ENCODE measurements around the gene PRKACA.
"Not testable (repeated sequence)": the region's sequence is repeated elsewhere in the genome, so short reads cannot be mapped to it uniquely, and the experiment has no call there.

The PRKACA gene

DNA sequence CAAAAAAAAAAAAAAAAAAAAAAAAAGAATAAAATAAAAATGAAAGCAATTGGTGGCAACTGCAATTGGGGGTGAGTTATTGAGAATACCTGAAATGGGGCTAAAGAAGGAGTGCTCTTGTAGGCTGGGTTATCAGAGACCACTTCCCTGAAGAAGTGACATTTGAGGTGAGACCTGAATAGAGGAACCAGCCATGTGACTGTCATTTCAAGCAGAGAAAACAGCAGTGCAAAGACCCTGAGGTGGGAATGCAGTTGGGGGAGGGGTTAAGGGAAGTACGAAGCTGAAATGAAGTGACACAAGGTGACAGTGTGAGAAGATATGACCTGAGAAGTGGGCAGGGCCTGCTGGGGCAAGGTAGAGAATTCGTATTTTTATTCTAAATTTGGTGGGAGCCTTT lies 51.4 kb downstream of the PRKACA start:
- no peak for DNase-seq

DNA sequence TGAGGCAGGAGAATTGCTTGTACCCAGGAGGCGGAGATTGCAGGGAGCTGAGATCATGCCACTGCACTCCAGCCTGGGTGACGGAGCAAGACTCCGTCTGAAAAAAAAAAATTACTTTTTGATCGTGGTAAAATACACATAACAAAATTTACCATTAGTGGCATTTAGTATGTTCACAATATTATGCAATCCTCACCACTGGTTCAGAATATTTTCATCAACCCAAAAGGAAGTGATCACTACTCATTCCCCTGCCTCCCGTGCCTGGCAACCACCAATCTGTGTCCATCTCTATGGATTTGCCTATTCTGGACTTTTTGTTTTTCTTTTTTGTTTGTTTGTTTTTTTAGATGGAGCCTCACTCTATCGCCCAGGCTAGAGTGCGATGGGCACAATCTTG lies 54.5 kb downstream of the PRKACA start:
- peak in 2 of 3 donors; percentile 34 to 51 for DNase-seq

GRCh38 chr19:14062558-14062855 lies 55.1 kb downstream of the PRKACA start:
- no peak for DNase-seq

- DNase-seq = no peak
Observed at GRCh38 chr19:14061751-14062557, 55.6 kb downstream of the PRKACA start, which contains the start of gene PALM3. Gene PALM3, minus strand, starts transcription at chr19:14062076. Its CDS starts 96 bp downstream, at chr19:14061980.

DNA sequence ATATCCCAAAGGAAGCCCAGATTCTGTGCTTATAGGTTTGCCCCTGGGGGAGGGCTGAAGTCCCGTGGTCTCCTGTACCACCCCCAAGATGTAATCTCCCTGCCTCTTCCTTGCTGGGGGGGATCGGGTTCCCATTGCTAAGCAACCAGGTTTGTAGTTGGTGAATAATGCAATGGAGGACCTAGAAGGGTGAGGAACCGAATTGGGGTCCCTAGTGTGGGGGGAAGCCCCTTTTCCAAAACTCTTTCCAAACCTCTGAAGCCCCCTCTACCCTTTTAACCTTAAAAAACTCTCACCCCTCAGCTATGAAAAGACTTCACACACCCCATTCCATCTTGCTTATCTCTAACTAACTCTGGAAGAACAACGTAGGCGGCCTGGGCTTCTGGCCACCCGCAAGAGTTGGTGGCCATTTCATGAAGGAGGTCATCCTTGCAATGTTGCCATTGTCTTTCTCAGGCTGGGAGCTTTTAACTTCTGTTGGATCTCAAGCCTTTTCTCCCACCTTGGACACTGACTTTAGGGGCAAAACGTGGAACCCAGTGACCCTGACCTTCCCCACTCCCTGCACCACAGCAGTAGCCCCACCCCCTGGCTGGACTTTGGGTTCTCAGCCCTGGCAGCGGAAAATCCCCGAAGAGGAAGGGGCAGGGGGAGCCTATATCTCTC lies 56.3 kb downstream of the PRKACA start:
- no peak for DNase-seq

DNA sequence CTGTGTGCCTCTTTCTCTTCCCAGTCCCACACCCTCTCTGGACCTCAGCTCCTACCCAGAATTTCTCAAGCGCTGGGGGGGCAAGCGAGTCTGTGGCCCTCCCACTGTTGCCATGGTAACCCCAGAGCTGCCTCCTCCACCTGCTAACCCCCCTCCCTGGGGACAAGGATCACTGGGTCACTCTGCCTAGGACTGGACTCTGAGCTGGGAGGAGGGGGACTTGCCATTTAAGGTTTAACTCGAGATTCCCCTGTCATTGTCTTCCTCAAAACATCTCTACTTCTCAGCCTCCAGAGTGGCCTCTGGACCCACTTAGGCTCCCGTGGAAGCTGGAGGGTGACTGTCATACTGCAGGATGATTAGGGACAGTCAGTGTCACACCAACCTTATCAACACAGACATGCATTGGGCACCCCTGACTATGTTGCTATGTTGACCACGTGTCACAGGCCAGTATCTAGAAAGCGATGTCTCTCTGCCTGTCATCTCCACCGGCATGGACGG lies 57.9 kb downstream of the PRKACA start:
- DNase-seq = no peak

- peak; percentile 42 to 71 (median 57) for DNase-seq
Observed at GRCh38 chr19:14059093-14059480, 58.5 kb downstream of the PRKACA start.

DNA sequence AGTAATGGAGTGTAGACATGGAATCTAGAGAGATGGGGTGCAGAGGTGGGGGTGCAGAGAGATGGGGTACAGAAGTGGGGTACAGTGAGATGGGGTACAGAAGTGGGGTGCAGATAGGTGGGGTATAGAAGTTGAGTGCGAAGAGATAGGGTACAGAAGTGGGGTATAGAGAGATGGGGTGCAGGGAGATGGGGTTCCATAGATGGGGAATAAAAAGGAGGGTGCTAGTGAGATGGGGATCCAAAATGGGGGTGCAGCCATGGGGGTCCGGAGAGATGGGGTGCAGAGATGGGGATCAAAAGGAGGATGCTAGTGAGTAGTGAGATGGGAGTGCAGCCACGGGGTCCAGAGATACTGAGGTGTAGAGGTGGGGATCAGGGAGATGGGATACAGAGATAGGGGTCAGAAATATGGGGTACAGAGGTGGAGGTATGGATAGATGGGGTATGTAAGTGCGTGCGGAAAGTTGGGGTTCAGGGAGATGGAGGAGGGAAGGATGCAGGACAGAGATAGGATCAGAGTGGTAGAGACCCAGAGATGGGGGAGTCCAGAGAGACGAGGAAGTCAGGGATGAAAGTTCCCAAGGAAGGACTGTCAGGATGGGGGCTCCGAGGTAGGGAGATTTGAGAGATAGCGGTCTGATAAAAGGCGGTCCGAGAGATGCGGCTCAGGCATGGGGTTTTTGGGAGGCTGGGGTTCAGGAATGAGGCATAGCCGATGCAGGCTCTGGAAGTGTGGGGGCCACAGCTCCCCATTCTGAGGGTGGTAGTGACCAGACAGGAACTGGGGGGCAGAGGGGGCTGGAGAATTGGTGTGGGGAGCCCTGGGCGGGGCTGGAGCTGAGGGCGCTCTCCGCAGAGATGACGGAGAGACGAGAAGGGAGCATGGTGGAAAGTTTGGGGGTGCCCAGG lies 59.1 kb downstream of the PRKACA start:
- no peak for DNase-seq

GRCh38 chr19:14056741-14057356 lies 60.7 kb downstream of the PRKACA start:
- no peak for DNase-seq

- DNase-seq = no peak
Observed at GRCh38 chr19:14056069-14056666, 61.4 kb downstream of the PRKACA start.

GRCh38 chr19:14055396-14055795 lies 62.2 kb downstream of the PRKACA start:
- no peak for DNase-seq

- DNase-seq = no peak
Observed at GRCh38 chr19:14054721-14055120, 62.8 kb downstream of the PRKACA start.

- no peak for DNase-seq
Observed at GRCh38 chr19:14054099-14054498, 63.5 kb downstream of the PRKACA start.

DNA sequence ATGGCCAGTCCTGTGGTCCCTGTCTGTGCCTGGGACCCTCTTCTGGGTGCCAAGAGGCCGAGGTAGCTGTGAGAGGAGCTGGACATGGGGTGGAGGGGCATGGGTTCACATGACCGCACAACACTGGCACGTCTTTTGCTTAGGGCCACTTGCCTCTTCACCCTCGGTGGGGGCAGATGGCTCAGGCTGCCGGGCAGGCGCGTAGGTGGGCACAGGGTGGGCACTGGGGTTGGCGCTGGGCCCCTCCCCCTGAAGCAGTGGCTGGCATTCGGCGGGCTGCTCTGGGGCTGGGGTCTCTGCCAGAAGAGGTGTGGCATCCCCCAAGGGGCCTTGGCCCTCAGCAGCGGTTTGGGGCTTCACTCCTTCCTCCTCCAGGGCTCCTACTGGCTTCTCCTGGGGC lies 64.1 kb downstream of the PRKACA start:
- DNase-seq = no peak

DNA sequence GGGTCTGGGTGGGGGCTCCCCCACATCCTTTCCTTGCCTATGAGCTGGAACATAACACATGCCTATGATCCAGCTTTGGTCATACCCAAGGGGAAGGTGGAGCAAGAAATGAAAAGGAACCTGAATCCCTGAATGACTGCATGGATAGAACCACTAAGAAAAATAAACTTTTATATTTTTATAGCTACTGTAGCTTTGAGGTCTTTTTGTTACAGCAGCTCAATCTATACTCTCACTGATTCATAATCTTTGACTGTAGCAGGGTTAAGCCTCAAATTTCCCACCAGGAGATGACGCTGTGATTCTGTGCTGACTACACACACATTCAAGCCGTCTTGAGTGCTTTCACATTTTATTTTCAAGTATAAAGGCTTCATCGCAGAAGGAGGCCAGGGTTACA lies 64.5 kb downstream of the PRKACA start:
- no peak for DNase-seq

- DNase-seq = no peak
Observed at GRCh38 chr19:14052470-14052869, 65.1 kb downstream of the PRKACA start.

- no peak for DNase-seq
Observed at GRCh38 chr19:14051980-14052379, 65.6 kb downstream of the PRKACA start.

GRCh38 chr19:14050961-14051360 lies 66.6 kb downstream of the PRKACA start:
- DNase-seq = not testable (repeated sequence)

- DNase-seq = no peak
Observed at GRCh38 chr19:14050512-14050911, 67.0 kb downstream of the PRKACA start.

GRCh38 chr19:14048443-14049153 lies 69.0 kb downstream of the PRKACA start:
- peak; percentile 82 to 85 (median 85) for DNase-seq

GRCh38 chr19:14047866-14048265 lies 69.7 kb downstream of the PRKACA start:
- not testable (repeated sequence) for DNase-seq
